Esophagus squamous epithelium (tissue), 4 donors: Measurements from ENCODE around the gene GREB1.

Experiments
- POLR2A ChIP-seq, 4 donors: fragments of 450-650 bp; IDR thresholded peaks; one replicate each; pipeline ENCODE4 v1.6.1; 2017; ENCODE audit warnings: antibody characterized with exemption in 4 of 4, mild to moderate bottlenecking in 4 of 4, moderate library complexity in 3 of 4
- TF ChIP-seq, protein P1 (sequence below), 6 experiments: fragments of 450-650 bp in 4 of 6; fragments of 200-600 bp in 2 of 6; sonication (generic) in 2 of 6; IDR thresholded peaks; one replicate each; pipeline ENCODE4 v1.5.1; 2016 to 2019; ENCODE audit warnings: antibody characterized with exemption in 6 of 6, mild to moderate bottlenecking in 4 of 6, moderate library complexity in 4 of 6

DNA sequence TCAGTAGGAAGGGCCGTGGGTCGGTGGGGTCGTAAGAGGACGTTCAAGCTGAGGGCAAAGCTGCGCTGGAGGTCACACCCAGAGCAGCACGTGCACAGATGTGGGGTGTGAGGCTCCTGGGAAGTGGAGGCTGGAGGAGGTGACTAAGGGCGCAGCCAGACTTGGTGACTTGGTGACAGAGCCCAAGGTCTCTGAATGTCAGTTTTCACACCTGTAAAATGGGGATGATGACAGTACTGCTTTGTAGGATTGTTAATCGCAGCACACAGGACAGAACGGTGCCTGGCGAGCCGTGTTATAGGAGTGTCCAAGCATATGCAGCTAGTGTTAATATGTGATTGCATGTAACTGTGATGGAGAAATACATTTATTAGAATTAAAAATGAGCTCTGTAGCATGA is 95.4 kb downstream of the GREB1 start:
- TF ChIP-seq, protein P1, sequence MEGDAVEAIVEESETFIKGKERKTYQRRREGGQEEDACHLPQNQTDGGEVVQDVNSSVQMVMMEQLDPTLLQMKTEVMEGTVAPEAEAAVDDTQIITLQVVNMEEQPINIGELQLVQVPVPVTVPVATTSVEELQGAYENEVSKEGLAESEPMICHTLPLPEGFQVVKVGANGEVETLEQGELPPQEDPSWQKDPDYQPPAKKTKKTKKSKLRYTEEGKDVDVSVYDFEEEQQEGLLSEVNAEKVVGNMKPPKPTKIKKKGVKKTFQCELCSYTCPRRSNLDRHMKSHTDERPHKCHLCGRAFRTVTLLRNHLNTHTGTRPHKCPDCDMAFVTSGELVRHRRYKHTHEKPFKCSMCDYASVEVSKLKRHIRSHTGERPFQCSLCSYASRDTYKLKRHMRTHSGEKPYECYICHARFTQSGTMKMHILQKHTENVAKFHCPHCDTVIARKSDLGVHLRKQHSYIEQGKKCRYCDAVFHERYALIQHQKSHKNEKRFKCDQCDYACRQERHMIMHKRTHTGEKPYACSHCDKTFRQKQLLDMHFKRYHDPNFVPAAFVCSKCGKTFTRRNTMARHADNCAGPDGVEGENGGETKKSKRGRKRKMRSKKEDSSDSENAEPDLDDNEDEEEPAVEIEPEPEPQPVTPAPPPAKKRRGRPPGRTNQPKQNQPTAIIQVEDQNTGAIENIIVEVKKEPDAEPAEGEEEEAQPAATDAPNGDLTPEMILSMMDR (IDR thresholded peaks at IDR 0.05) = no peak
- no peak for TF ChIP-seq POLR2A (IDR thresholded peaks at IDR 0.05)
